Jurkat, Clone E6-1 (cell line): Measurements from ENCODE around the gene SEMA3D.

ENCODE experiments used
- DNase-seq: peaks from one replicate; pipeline ENCODE4 v3.0.0-alpha.2; 2011; ENCODE audit warnings: low read depth, low spot score
- H3K4me3 ChIP-seq: 2 replicates; pipeline ENCODE4 v1.5.1; 2011; ENCODE audit warnings: mild to moderate bottlenecking, low read length, control low read depth, moderate library complexity

SEMA3D gene

GRCh38 chr7:85055196-85055595 is 131.7 kb downstream of the SEMA3D start:
- no peak overlapping the region for H3K4me3 ChIP-seq
- no peak for DNase-seq

GRCh38 chr7:85054306-85054705 is 132.6 kb downstream of the SEMA3D start:
- no peak for DNase-seq
- H3K4me3 ChIP-seq: no peak overlapping the region

DNA sequence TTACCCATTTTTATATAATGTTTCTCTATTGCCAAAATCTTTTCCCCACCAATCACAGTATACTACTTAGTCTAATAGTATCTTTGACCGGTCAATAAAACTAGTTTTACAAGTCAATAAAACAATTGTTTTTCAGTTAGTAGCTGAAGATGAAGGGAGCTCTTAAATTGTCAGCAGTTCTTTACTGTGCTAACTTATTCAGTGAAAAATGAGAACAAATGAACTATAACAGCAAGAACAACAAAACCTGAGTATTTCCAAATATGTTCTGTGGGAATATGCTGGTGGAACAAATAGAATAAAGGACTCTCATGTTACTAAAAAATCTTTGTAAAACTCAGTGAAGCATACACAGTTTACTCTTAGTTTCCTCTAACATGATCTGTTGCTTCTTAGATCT is 134.0 kb downstream of the SEMA3D start:
- no peak overlapping the region for H3K4me3 ChIP-seq
- DNase-seq: no peak

DNA sequence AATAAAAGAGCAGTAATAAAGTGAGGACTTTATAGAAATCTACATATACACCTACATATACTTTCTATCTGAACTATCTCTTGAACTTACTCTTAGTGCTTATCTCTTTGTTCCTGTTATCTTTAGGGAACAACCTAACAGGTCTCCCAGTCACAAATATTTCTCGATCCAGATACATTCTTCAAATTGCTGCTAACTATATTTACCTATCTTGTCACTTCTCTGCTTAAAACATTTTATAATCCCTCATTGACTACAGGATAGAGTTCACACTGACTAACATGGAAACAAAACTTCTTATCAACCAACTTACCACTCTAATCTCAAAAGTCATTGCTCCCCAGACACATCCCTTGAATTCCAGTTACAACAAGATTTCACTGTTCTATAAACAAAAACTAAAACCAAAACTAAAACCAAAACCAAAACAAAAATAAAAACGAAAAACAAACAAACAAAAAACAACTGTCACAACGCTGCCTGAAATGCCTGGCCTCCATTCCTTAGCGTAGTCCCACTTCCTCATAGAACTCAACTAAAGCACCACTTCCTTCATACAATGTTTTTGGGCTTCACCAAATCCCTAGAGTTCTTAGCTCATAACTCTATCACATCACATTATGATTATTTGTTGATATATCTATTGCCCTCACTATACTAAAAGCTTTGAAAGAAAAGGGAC is 134.7 kb downstream of the SEMA3D start:
- no peak overlapping the region for H3K4me3 ChIP-seq
- no peak for DNase-seq

- DNase-seq: no peak
- H3K4me3 ChIP-seq: no peak overlapping the region
Observed at GRCh38 chr7:85046534-85046933, 140.3 kb downstream of the SEMA3D start.

GRCh38 chr7:85041605-85042216 is 145.1 kb downstream of the SEMA3D start:
- DNase-seq: peak; percentile 21
- no peak overlapping the region for H3K4me3 ChIP-seq

GRCh38 chr7:85039196-85039923 is 147.5 kb downstream of the SEMA3D start:
- DNase-seq: no peak
- no peak overlapping the region for H3K4me3 ChIP-seq

- H3K4me3 ChIP-seq: no peak overlapping the region
- no peak for DNase-seq
Observed at GRCh38 chr7:85038466-85038865, 148.4 kb downstream of the SEMA3D start.

DNA sequence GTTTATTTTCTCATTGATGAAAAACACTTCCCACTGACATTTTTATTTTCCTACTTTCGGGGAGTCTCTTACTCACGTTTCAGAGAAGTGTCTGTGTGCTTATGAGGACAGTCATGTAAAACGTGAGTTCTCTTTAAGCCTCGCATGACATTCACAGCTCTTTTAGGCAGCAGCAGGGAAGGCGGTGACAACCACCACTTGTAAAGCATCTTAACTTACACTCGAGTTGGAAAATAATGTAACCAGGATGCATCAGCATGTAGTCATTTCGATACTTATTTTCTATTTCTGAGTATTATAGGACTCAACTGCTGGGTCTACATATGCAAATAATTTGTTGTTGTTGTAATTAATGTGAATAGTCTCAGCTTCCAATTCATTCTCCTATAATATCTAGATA is 153.6 kb downstream of the SEMA3D start:
- no peak for DNase-seq

DNA sequence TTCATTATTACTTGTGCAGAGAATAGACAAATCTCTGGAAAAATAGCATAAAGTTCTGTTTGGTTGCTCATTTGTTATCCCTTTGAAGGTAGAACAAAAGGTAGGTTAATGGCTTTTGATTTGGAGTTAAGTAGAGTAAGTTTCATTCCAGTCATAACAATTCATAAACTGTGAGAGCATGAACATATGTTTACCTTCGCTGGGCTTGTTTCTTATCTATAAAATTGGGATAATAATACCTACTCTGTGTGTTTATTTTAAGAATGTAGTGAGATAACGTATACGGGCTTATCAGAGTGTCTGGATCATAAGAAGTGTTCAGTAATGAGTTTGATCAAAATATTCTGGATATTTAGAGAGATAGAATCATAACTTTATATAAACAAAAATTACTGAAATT is 155.4 kb downstream of the SEMA3D start:
- no peak for DNase-seq
- H3K4me3 ChIP-seq: no peak overlapping the region

More for the DNA sequence above, 153.6 kb downstream of the SEMA3D start:
- no peak overlapping the region for H3K4me3 ChIP-seq

GRCh38 chr7:85030893-85031292 is 156.0 kb downstream of the SEMA3D start:
- no peak overlapping the region for H3K4me3 ChIP-seq
- peak; percentile 9 for DNase-seq

DNA sequence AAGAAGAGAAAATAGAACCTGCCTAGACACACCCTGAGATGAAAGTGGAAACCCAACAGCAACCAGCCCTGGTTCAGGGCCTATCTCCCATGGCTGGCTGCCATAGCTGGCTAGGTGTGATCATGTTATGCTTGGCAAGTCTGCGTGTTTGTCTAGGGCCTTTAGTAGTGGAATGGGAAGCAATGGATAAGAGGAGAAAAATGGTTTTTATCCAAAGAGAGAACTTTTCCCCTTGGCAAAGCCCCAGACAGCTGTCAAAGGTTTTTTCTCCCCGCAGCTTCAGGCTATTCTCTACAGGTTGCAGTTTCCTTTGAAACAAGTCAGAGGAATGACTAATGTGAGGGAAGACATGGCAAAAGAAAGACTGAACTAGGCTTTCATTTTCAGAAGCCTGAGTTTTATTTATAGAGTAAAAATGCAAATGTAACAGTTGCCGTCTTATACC is 161.5 kb downstream of the SEMA3D start:
- H3K4me3 ChIP-seq: no peak overlapping the region
- no peak for DNase-seq

- DNase-seq: no peak
- H3K4me3 ChIP-seq: no peak overlapping the region
Observed at GRCh38 chr7:85023916-85024315, 162.9 kb downstream of the SEMA3D start.

DNA sequence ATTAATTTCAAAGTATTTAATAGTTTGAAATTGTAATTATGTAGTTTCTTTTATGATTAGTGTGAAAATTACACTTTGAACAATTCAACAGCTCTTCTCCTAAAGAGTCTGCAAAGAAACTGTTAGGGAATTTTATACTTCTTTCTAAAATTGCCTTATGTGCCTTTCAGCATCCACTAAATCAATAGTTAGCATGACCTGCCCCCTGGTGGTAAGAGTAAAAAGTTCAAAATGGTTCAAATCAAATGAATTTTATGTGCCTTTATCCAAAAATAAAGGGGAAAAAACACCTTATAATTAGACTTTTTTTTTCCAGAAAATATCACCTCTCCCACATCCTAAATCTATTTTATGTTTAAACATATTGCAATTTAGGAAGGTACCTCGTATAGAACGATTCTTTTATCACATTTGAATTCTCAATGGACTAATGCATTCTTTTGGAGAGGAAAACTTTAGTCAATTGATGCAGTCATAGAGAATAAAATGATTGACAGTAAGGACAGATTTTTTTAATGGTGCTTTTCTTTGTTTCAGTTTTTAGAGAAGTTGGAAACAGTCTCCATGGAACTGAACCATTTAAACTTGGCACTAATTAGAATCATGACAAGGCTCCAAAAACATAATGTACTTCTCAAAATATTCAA is 163.7 kb downstream of the SEMA3D start:
- peak; percentile 28 for DNase-seq
- no peak overlapping the region for H3K4me3 ChIP-seq

- no peak for DNase-seq
- no peak overlapping the region for H3K4me3 ChIP-seq
Observed at GRCh38 chr7:85022064-85022697, 164.7 kb downstream of the SEMA3D start.

DNA sequence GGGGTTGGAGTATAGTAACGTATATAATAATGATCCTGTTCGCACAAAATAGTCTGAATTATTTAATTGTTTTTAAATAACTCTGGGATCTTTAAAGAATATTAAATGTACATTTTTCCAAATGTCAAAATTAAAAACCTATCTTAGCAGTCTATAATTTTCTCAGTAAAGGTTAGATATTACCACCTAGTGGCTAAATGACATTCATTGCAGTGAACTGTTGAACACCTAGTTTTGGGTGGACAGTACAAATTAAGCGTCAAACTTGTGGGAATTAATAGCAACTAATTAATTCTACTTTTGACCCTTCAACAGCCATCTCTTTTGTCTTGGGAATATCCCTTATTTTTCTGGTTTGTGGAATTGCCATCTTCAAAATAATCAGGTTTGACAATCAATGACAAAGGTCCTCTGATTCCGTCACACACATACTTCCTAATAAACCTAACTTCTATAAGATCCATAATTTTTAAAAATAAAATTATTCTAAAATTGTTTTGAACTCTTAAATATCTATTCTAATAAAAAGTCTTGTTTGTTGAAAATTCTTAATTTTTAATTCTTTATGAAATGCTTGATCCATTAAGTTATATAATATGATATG is 165.7 kb downstream of the SEMA3D start:
- H3K4me3 ChIP-seq: no peak overlapping the region
- no peak for DNase-seq

DNA sequence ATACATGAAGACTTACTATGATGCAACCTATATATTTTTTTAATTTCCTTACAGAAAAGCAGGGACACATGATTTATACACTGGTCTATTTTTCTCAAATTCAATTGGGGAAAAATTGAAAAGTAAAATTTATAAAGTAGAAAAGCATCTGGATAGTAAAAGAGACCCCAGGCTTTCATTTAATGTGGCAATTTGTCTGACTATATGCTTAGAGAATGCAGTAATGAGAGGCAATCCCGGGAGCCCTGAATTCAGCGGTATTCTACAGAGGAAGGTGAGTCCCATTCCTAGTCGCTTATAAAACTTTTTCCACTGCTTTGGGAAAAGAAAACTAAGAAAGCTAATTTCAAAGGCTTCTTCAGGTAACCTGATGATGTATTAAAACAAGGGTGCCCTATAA is 167.1 kb downstream of the SEMA3D start:
- no peak for DNase-seq
- no peak overlapping the region for H3K4me3 ChIP-seq

DNA sequence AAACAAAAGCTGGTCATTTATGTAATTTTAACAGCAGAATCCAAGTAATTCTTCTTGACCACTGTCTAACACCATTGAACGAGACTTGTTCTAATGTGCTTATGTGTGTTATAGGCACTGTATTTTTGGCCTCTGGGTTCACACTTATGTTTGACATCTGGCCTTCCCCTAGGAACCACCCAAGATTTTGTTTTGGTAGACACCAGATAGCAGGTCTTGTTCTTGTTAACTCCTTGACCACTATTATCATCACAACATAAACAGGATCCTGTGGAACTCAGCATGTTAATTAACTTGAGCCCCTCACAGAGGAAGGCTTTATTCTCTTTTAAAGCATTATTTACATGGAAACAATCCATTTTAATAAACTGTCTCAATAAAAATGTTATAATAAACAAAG is 167.7 kb downstream of the SEMA3D start:
- H3K4me3 ChIP-seq: no peak overlapping the region
- DNase-seq: no peak

DNA sequence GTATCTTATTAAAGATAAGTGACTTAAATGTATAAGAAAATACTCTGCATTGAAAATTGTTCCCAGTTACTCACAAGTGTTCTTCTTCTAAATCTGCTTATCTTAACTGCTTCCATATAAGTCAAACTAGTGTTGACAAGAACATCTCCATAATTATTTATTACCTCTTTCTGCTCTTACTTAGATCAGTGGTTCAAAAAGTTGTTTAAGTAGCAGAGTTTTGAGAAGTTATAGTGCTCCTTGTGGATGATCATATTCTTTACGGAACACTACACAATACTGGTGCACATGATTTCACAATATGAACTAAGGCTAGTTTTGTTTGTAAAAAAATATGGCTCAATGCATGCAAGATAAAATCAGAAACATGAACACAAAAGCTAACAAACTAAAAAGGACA is 168.4 kb downstream of the SEMA3D start:
- DNase-seq: no peak
- no peak overlapping the region for H3K4me3 ChIP-seq
